ENCODE results near the gene FRRS1L. TPM values are rescaled to one million over a fixed set of nuclear protein-coding genes. Genes with fewer than 3 reads are reported as not detected.
A peak's percentile ranks its signal among the peaks of the same experiment; 100 is the strongest.

Gene FRRS1L
- total RNA-seq, 1 donor from 2014 or later: not detected

- DNase-seq (ENCODE audit: low read depth) (no peak), FAIRE-seq (no peak)
- no peak overlapping the region for H3K4me3 ChIP-seq (ENCODE audit: low read depth, low read length)
- no peaks in the 10 kb centered on the region for H3K36me3 ChIP-seq (ENCODE audit: control insufficient read depth, insufficient read depth, low read length)
- no peaks in the 10 kb centered on the region for H3K27me3 ChIP-seq (ENCODE audit: control insufficient read depth, insufficient read depth, low read length)
- no peak for TF ChIP-seq CTCF (IDR thresholded peaks at IDR 0.05; ENCODE audit: insufficient read depth, low read length, severe bottlenecking)
These were observed 15.5 kb upstream of the FRRS1L start for GRCh38 chr9:109182550-109182939.

GRCh38 chr9:109181284-109181683, 14.2 kb upstream of the FRRS1L start:
- no peaks in the 10 kb centered on the region for H3K27me3 ChIP-seq (ENCODE audit: control insufficient read depth, insufficient read depth, low read length)
- no peak overlapping the region for H3K4me3 ChIP-seq (ENCODE audit: low read depth, low read length)
- no peaks in the 10 kb centered on the region for H3K36me3 ChIP-seq (ENCODE audit: control insufficient read depth, insufficient read depth, low read length)
- no peak for FAIRE-seq
- DNase-seq (ENCODE audit: low read depth): no peak
- no peak for TF ChIP-seq CTCF (IDR thresholded peaks at IDR 0.05; ENCODE audit: insufficient read depth, low read length, severe bottlenecking)

- Histone ChIP-seq H3K36me3 (ENCODE audit: control insufficient read depth, insufficient read depth, low read length) (no peaks in the 10 kb centered on the region), H3K4me3 (ENCODE audit: low read depth, low read length) (no peak overlapping the region), H3K27me3 (ENCODE audit: control insufficient read depth, insufficient read depth, low read length) (no peaks in the 10 kb centered on the region)
- no peak for TF ChIP-seq CTCF (IDR thresholded peaks at IDR 0.05; ENCODE audit: insufficient read depth, low read length, severe bottlenecking)
- DNase-seq (ENCODE audit: low read depth): no peak
- no peak for FAIRE-seq
These were observed 12.9 kb upstream of the FRRS1L start for GRCh38 chr9:109179801-109180523.

- DNase-seq (ENCODE audit: low read depth): no peak
- no peaks in the 10 kb centered on the region for H3K36me3 ChIP-seq (ENCODE audit: control insufficient read depth, insufficient read depth, low read length)
- TF ChIP-seq CTCF (IDR thresholded peaks at IDR 0.05; ENCODE audit: insufficient read depth, low read length, severe bottlenecking): no peak
- H3K27me3 ChIP-seq (ENCODE audit: control insufficient read depth, insufficient read depth, low read length): no peaks in the 10 kb centered on the region
- no peak overlapping the region for H3K4me3 ChIP-seq (ENCODE audit: low read depth, low read length)
- no peak for FAIRE-seq
These were observed 9.9 kb upstream of the FRRS1L start for GRCh38 chr9:109176963-109177362.

GRCh38 chr9:109176386-109176785, 9.3 kb upstream of the FRRS1L start:
- Histone ChIP-seq H3K27me3 (ENCODE audit: control insufficient read depth, insufficient read depth, low read length) (no peaks in the 10 kb centered on the region), H3K36me3 (ENCODE audit: control insufficient read depth, insufficient read depth, low read length) (no peaks in the 10 kb centered on the region), H3K4me3 (ENCODE audit: low read depth, low read length) (no peak overlapping the region)
- FAIRE-seq: no peak
- TF ChIP-seq CTCF (IDR thresholded peaks at IDR 0.05; ENCODE audit: insufficient read depth, low read length, severe bottlenecking): no peak
- DNase-seq (ENCODE audit: low read depth): peak; percentile 14

GRCh38 chr9:109172935-109173334, 5.9 kb upstream of the FRRS1L start:
- TF ChIP-seq CTCF (IDR thresholded peaks at IDR 0.05; ENCODE audit: insufficient read depth, low read length, severe bottlenecking): no peak
- H3K36me3 ChIP-seq (ENCODE audit: control insufficient read depth, insufficient read depth, low read length): no peaks in the 10 kb centered on the region
- FAIRE-seq (no peak), DNase-seq (ENCODE audit: low read depth) (no peak)
- no peaks in the 10 kb centered on the region for H3K27me3 ChIP-seq (ENCODE audit: control insufficient read depth, insufficient read depth, low read length)
- H3K4me3 ChIP-seq (ENCODE audit: low read depth, low read length): no peak overlapping the region

Measured in bronchial epithelial cell (primary cell).